Epithelial cell of esophagus (primary cell): ENCODE results near the gene TBC1D23.
"Not testable (repeated sequence)": the region's sequence is repeated elsewhere in the genome, so short reads cannot be mapped to it uniquely, and the experiment has no call there.

ENCODE experiments used
- DNase-seq: peaks from one replicate; pipeline ENCODE4 v3.0.0; 2010; ENCODE audit warnings: low read depth
- H3K4me3 ChIP-seq: 2 replicates; pipeline ENCODE4 v1.5.1; 2011; ENCODE audit warnings: mild to moderate bottlenecking, low read length, control low read depth
- CTCF ChIP-seq: IDR thresholded peaks from 2 replicates; pipeline ENCODE4 v1.5.1; 2011; ENCODE audit warnings: low read depth, mild to moderate bottlenecking, low read length, control low read depth, inconsistent platforms; ENCODE audit not compliant: insufficient read depth; ENCODE audit errors: missing control alignments

TBC1D23 gene

GRCh38 chr3:100254168-100254777 lies 6.5 kb upstream of the TBC1D23 start:
- peak; percentile 59 for DNase-seq
- peak; percentile 77 for TF ChIP-seq CTCF

GRCh38 chr3:100256731-100257151 lies 4.1 kb upstream of the TBC1D23 start:
- H3K4me3 ChIP-seq = no peak overlapping the region
- TF ChIP-seq CTCF = no peak
- DNase-seq = no peak

More at GRCh38 chr3:100254168-100254777, 6.5 kb upstream of the TBC1D23 start:
- H3K4me3 ChIP-seq = no peak overlapping the region

- H3K4me3 ChIP-seq = no peak overlapping the region
- no peak for TF ChIP-seq CTCF
- peak; percentile 25 for DNase-seq
These were observed 3.2 kb upstream of the TBC1D23 start for GRCh38 chr3:100257586-100257985.

GRCh38 chr3:100260081-100260684 lies 609 bp upstream of the TBC1D23 start:
- DNase-seq = peak; percentile 16
- peak overlapping the region; percentile 93 for H3K4me3 ChIP-seq
- TF ChIP-seq CTCF = no peak

- DNase-seq = no peak
- TF ChIP-seq CTCF = no peak
- H3K4me3 ChIP-seq = peak overlapping the region; percentile 93
These were observed 702 bp downstream of the TBC1D23 start for GRCh38 chr3:100261485-100261903.

- not testable (repeated sequence) for H3K4me3 ChIP-seq, DNase-seq
These were observed 2.1 kb downstream of the TBC1D23 start for GRCh38 chr3:100262925-100263324.

GRCh38 chr3:100263583-100263982 lies 2.8 kb downstream of the TBC1D23 start:
- DNase-seq = peak; percentile 29
- no peak for TF ChIP-seq CTCF
- no peak overlapping the region for H3K4me3 ChIP-seq
